ENCODE measurements around the gene MIOX. TPM values are rescaled to one million over a fixed set of nuclear protein-coding genes. Genes with fewer than 3 reads are reported as not detected.

The MIOX gene
- total RNA-seq, 3 donors from 2014 or later, result 0.30 TPM; not detected in 2

- no peaks in the 10 kb centered on the region for H3K9me3 Mint-ChIP-seq
- no peaks in the 10 kb centered on the region for H3K36me3 Mint-ChIP-seq (ENCODE audit: insufficient read depth)
- ATAC-seq (no peak), DNase-seq (no peak)
- H3K4me3 Mint-ChIP-seq, result no peak overlapping the region
- H3K4me1 Mint-ChIP-seq (ENCODE audit: low read depth), result peaks cover 45% of the 10 kb centered on the region
- H3K27me3 Mint-ChIP-seq (ENCODE audit: low read depth), result no peaks in the 10 kb centered on the region
Measured at GRCh38 chr22:50535113-50535512, 48.5 kb downstream of the MIOX start.

DNA sequence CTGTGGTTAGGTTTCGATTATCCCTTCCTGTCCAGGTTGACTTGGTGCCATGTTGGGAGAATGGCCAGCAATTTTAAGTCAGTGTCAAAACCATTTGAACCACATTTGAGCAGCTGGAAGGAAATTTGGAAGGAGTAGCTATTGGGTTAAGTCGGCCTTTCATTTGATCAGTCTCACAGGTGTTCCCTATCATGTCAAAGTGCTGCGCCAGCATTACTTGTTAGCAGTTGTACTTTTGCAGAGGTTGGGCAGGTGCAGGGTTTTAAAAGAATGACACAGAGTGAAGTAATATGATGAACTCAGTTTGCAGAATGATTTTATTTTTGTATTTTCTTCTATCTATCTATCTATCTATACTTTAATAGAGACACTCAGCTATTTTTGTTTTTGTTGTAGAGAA, 49.6 kb downstream of the MIOX start:
- no peaks in the 10 kb centered on the region for H3K36me3 Mint-ChIP-seq (ENCODE audit: insufficient read depth)
- DNase-seq, result no peak
- no peaks in the 10 kb centered on the region for H3K27me3 Mint-ChIP-seq (ENCODE audit: low read depth)
- H3K4me1 Mint-ChIP-seq (ENCODE audit: low read depth), result peaks cover 53% of the 10 kb centered on the region
- ATAC-seq, result no peak
- H3K4me3 Mint-ChIP-seq, result no peak overlapping the region
- H3K9me3 Mint-ChIP-seq, result no peaks in the 10 kb centered on the region

GRCh38 chr22:50537765-50538164, 51.1 kb downstream of the MIOX start:
- ATAC-seq (no peak), DNase-seq (no peak)
- Mint-ChIP-seq H3K27me3 (ENCODE audit: low read depth) (no peaks in the 10 kb centered on the region), H3K4me1 (ENCODE audit: low read depth) (peaks cover 64% of the 10 kb centered on the region), H3K36me3 (ENCODE audit: insufficient read depth) (no peaks in the 10 kb centered on the region), H3K9me3 (no peaks in the 10 kb centered on the region), H3K4me3 (no peak overlapping the region)

Other genes with a start within 250 kb of the MIOX start
- gene TUBGCP6, start 241.8 kb upstream of the MIOX start, total RNA-seq, result 10 to 100 TPM; 44.5 to 50.6 (median 48.3) TPM
- 10 to 100 TPM; 45.1 to 50.6 (median 48.2) TPM for gene HDAC10, start 235.6 kb upstream of the MIOX start, total RNA-seq
- gene MAPK12, start 225.2 kb upstream of the MIOX start, total RNA-seq, result 1 to 10 TPM; 3.3 to 4.3 (median 3.9) TPM
- 10 to 100 TPM in 1 of 3 donors, 1 to 10 TPM in 2; 9.4 to 10.1 (median 9.8) TPM for gene MAPK11, start 216.5 kb upstream of the MIOX start, total RNA-seq
- gene PLXNB2, start 179.2 kb upstream of the MIOX start, total RNA-seq, result 1 to 10 TPM; 4.0 to 4.8 (median 4.7) TPM
- 1 to 10 TPM; 1.0 to 1.6 (median 1.3) TPM for gene DENND6B, start 159.8 kb upstream of the MIOX start, total RNA-seq
- 10 to 100 TPM; 41.4 to 52.6 (median 43.3) TPM for gene PPP6R2, start 143.5 kb upstream of the MIOX start, total RNA-seq
- gene SBF1, start 11.8 kb upstream of the MIOX start, total RNA-seq, result 100 to 1,000 TPM; 128 to 130 (median 129) TPM
- 1 to 10 TPM; 4.8 to 9.4 (median 8.2) TPM for gene ADM2, start 5.3 kb upstream of the MIOX start, total RNA-seq
- gene LMF2, start 20.8 kb downstream of the MIOX start, total RNA-seq, result 10 to 100 TPM; 68.7 to 79.9 (median 72.2) TPM
- 100 to 1,000 TPM; 152 to 175 (median 156) TPM for gene NCAPH2, start 21.4 kb downstream of the MIOX start, total RNA-seq
- 10 to 100 TPM; 12.7 to 14.4 (median 14.2) TPM for gene SCO2, start 38.7 kb downstream of the MIOX start, total RNA-seq
- gene TYMP, start 43.2 kb downstream of the MIOX start, total RNA-seq, result 100 to 1,000 TPM in 1 of 3 donors, 10 to 100 TPM in 2; 64.4 to 103 (median 66.1) TPM
- 1 to 10 TPM; 5.4 to 7.4 (median 6.4) TPM for gene KLHDC7B, start 59.0 kb downstream of the MIOX start, total RNA-seq
- not detected for gene SYCE3, start 76.1 kb downstream of the MIOX start, total RNA-seq
- 10 to 100 TPM; 30.0 to 38.3 (median 32.7) TPM for gene CPT1B, start 91.6 kb downstream of the MIOX start, total RNA-seq
- gene CHKB, start 96.0 kb downstream of the MIOX start, total RNA-seq, result 10 to 100 TPM; 56.1 to 63.2 (median 60.7) TPM
- gene MAPK8IP2, start 113.9 kb downstream of the MIOX start, total RNA-seq, result under 1 TPM; 0.05 to 0.38 (median 0.16) TPM
- gene ARSA, start 141.3 kb downstream of the MIOX start, total RNA-seq, result 10 to 100 TPM; 10.5 to 13.1 (median 11.0) TPM
- under 1 TPM; 0.05 to 0.24 (median 0.08) TPM for gene SHANK3, start 186.0 kb downstream of the MIOX start, total RNA-seq

Measured in activated T-cell treated with anti-CD3 and anti-CD28 coated beads, Interleukin-2, amount 50 U/mL, for 4 hours (primary cell).